HepG2 (cell line): Measurements from ENCODE around the gene SPRR3. TPM values are rescaled to one million over a fixed set of nuclear protein-coding genes. Genes with fewer than 3 reads are reported as not detected.

Experiments
- ATAC-seq: fragments of 200-7000 bp; cut with Tn5 transposase; 3 replicates; pipeline ENCODE4 v1.9.1; 2020; ENCODE audit warnings: mild to moderate bottlenecking, moderate library complexity
- BruUV-seq: library from RNA; stranded (reverse); fragments of 400-500 nt; replicated peaks from 2 replicates; lab custom pipeline; 2021; lab: Mats Ljungman, UMichigan
- CTCF ChIA-PET: fragments of 300-600 bp; formaldehyde crosslinking; extraction: SDS; loops from one replicate; lab custom pipeline; 2021; ENCODE audit warnings: low total read pairs, inconsistent platforms, low intra/inter-chr PET ratio; lab: Yijun Ruan, JAX
- POLR2A ChIA-PET: fragments of 350-600 bp; sonication (Branson Sonifier 250); formaldehyde crosslinking; loops from one replicate; lab custom pipeline; 2020; ENCODE audit warnings: antibody characterized with exemption, inconsistent platforms; lab: Yijun Ruan, JAX
- DNase-seq: peaks from one replicate; pipeline ENCODE4 v3.0.0-alpha.2; 2015; ENCODE audit warnings: low spot score
- FAIRE-seq: peaks from 3 replicates; lab custom pipeline; 2011; peaks lifted over from hg19 to GRCh38; lab: Jason Lieb, UNC
- H2AFZ ChIP-seq: one replicate; pipeline ENCODE4 v1.6.1; 2011; ENCODE audit warnings: low read length, inconsistent platforms
- H3K27ac ChIP-seq: fragments of 300-600 bp; 3 replicates; pipeline ENCODE4 v1.8.0; 2011; ENCODE audit warnings: mixed run types, mild to moderate bottlenecking, mixed read lengths, low read length, inconsistent platforms; ENCODE audit not compliant: insufficient read depth; ENCODE audit errors: extremely low read length
- H3K27me3 ChIP-seq, 2 experiments: fragments of 200-600 bp in 1 of 2; 2 replicates in 1 of 2; 3 replicates in 1 of 2; pipeline versions ENCODE4 v1.6.0 to v1.8.0; 2011; ENCODE audit warnings: low read length in 2 of 2, mild to moderate bottlenecking in 2 of 2, moderate library complexity in 2 of 2, inconsistent platforms in 1 of 2; ENCODE audit not compliant: insufficient read depth in 2 of 2, control insufficient read depth in 1 of 2
- H3K36me3 ChIP-seq, 2 experiments: fragments of 200-600 bp in 1 of 2; replicated peaks in 1 of 2; 2 replicates in 1 of 2; 3 replicates in 1 of 2; pipeline versions ENCODE4 v1.5.1 to v1.8.0; 2011; ENCODE audit warnings: low read length in 2 of 2, inconsistent platforms in 1 of 2; ENCODE audit not compliant: insufficient read depth in 2 of 2, control insufficient read depth in 1 of 2
- H3K4me1 ChIP-seq: 2 replicates; pipeline ENCODE4 v1.5.1; 2012; ENCODE audit warnings: low read length, inconsistent platforms; ENCODE audit not compliant: insufficient read depth
- H3K4me2 ChIP-seq: 2 replicates; pipeline ENCODE4 v1.6.0; 2011; ENCODE audit warnings: low read depth, low read length, inconsistent platforms
- H3K4me3 ChIP-seq, 3 experiments: fragments of 200-600 bp in 1 of 3; sonication (generic), shearing (Covaris generic) in 1 of 3; replicated peaks in 1 of 3; 2 replicates each; pipeline ENCODE4 v1.5.1; 2011 to 2016; ENCODE audit warnings: low read length in 3 of 3, inconsistent platforms in 2 of 3, low read depth in 2 of 3, mild to moderate bottlenecking in 2 of 3, control low read depth in 1 of 3, mixed read lengths in 1 of 3; ENCODE audit not compliant: insufficient read depth in 1 of 3
- H3K79me2 ChIP-seq: one replicate; pipeline ENCODE4 v1.6.1; 2011; ENCODE audit warnings: low read length, inconsistent platforms; ENCODE audit not compliant: insufficient read depth
- H3K9ac ChIP-seq: 2 replicates; pipeline ENCODE4 v1.6.0; 2011; ENCODE audit warnings: mild to moderate bottlenecking, low read depth, low read length, inconsistent platforms; ENCODE audit not compliant: insufficient read depth
- H3K9me3 ChIP-seq: 2 replicates; pipeline ENCODE4 v1.5.1; 2012; ENCODE audit warnings: mild to moderate bottlenecking, low read length
- H4K20me1 ChIP-seq: 2 replicates; pipeline ENCODE4 v1.6.0; 2011; ENCODE audit warnings: inconsistent platforms, mild to moderate bottlenecking, low read length, moderate library complexity; ENCODE audit not compliant: insufficient read depth
- ARID2 ChIP-seq: sonication (generic); formaldehyde crosslinking; IDR thresholded peaks from 2 replicates; pipeline ENCODE4 v1.8.1; 2022; ENCODE audit warnings: mild to moderate bottlenecking, missing genetic modification reagents, borderline replicate concordance
- ERF ChIP-seq: IDR thresholded peaks from 2 replicates; pipeline ENCODE4 v1.6.1; 2018; ENCODE audit warnings: missing biosample characterization, missing genetic modification reagents
- HCFC1 ChIP-seq: fragments of 150-350 bp; IDR thresholded peaks from 2 replicates; pipeline ENCODE4 v1.6.1; 2014; ENCODE audit warnings: low read depth, low read length
- MBNL3 ChIP-seq: fragments of 250-450 bp; sonication (Bioruptor Pico); conservative IDR thresholded peaks from 2 replicates; pipeline ENCODE4 v1.8.0; 2022; ENCODE audit warnings: mild to moderate bottlenecking, inconsistent platforms
- MNT ChIP-seq: fragments of 450-650 bp; IDR thresholded peaks from 2 replicates; pipeline ENCODE4 v1.6.1; 2016
- POLR2G ChIP-seq: fragments of 200-400 bp; formaldehyde crosslinking; IDR thresholded peaks from 2 replicates; pipeline ENCODE4 v1.6.1; 2018; ENCODE audit warnings: mild to moderate bottlenecking, low read depth, low read length, moderate library complexity
- SNAPC4 ChIP-seq: sonication (generic); formaldehyde crosslinking; IDR thresholded peaks from 2 replicates; pipeline ENCODE4 v1.4.0; 2020; ENCODE audit warnings: mild to moderate bottlenecking, missing genetic modification reagents
- SOX13 ChIP-seq, 3 experiments: fragments of 450-650 bp in 1 of 3; sonication (generic) in 1 of 3; formaldehyde crosslinking in 1 of 3; IDR thresholded peaks in 2 of 3; conservative IDR thresholded peaks in 1 of 3; 2 replicates each; pipeline versions ENCODE4 v1.5.0 to v1.6.1; 2016 to 2020; ENCODE audit warnings: antibody characterized with exemption in 1 of 3, mild to moderate bottlenecking in 1 of 3, missing compliant biosample characterization in 1 of 3, missing genetic modification reagents in 1 of 3, moderate library complexity in 1 of 3
- ZBTB10 ChIP-seq: sonication (generic); formaldehyde crosslinking; IDR thresholded peaks from 2 replicates; pipeline ENCODE4 v1.4.0; 2020; ENCODE audit warnings: missing genetic modification reagents, borderline replicate concordance
- ZNF263 ChIP-seq: sonication (generic); formaldehyde crosslinking; IDR thresholded peaks from 2 replicates; pipeline ENCODE4 v1.4.0; 2020; ENCODE audit warnings: missing genetic modification reagents
- ZNF576 ChIP-seq: sonication (generic); formaldehyde crosslinking; IDR thresholded peaks from 2 replicates; pipeline ENCODE4 v1.4.0; 2020; ENCODE audit warnings: mild to moderate bottlenecking, missing genetic modification reagents
- in situ Hi-C: cut with HindIII; loops from 2 replicates; pipeline ENCODE4 v1.10.0; 2017; ENCODE audit warnings: low pct_unique_long_range_greater_than_20kb; ENCODE audit not compliant: extremely low pct_ligation_motif_present
- intact Hi-C: fragments of 100-400 bp; cut with micrococcal nuclease; formaldehyde crosslinking; loops from one replicate; pipeline ENCODE4 v1.10.0; 2022; ENCODE audit not compliant: unreplicated experiment
- polyA plus RNA-seq, 8 experiments: library from polyadenylated mRNA; depleted of rRNA in 3 of 8; stranded (reverse) in 7 of 8; unstranded in 1 of 8; fragments of >200 nt; fragmentation: Illumina TruSeq in 4 of 8; extraction: Trizol in 4 of 8; gene quantifications; 2 replicates each; pipeline versions ENCODE4 v1.2.1 to v1.2.3, GENCODE V29; 2011 to 2016; ENCODE audit warnings: low read depth in 4 of 8, missing spikeins in 1 of 8, mixed read lengths in 1 of 8; ENCODE audit not compliant: insufficient read depth in 1 of 8
- total RNA-seq, 5 experiments: library from RNA; depleted of rRNA; stranded (reverse); fragments of >200 nt; fragmentation: Illumina TruSeq; extraction: Trizol; gene quantifications; 2 replicates each; pipeline ENCODE4 v1.2.3, GENCODE V29; 2016; ENCODE audit warnings: low read depth in 1 of 5
- TF ChIP-seq, protein P1 (sequence below): sonication (generic); formaldehyde crosslinking; IDR thresholded peaks from 2 replicates; pipeline ENCODE4 v1.8.0; 2022; ENCODE audit warnings: missing genetic modification reagents, mild to moderate bottlenecking, inconsistent platforms, borderline replicate concordance

SPRR3 gene
- total and polyA plus RNA-seq, 2 of the 13 experiments (the other 11 are each of a cell fraction or from before 2014, with no cell fraction given), result not detected

DNA sequence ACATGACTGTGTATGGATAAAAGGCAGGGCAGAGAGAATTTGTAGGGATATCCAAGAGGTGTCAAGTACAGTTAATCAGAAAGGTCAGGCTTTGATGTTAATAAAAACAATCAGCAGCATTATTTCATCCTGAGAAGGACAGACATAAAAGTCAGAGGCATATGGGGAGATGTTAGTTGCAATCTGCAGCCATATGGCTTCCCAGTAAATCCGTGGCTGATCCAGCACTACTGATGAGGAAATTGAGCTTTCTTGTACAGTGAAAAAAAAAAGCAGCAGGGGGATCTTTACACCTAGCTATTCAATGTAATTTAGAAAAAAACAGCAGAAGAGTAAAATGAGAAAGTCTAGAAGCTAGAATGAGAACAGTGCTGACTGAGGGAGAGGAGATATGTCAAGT, 27.2 kb downstream of the SPRR3 start (continued):
- TF ChIP-seq ARID2 (no peak), MBNL3 (CRISPR knock-in tag) (no peak), ZBTB10 (CRISPR knock-in tag) (no peak)

GRCh38 chr1:153030895-153031294, 29.3 kb downstream of the SPRR3 start, which contains the start of gene SPRR1B:
TSS of gene SPRR1B (plus strand) at chr1:153031203. CDS start at chr1:153032346, 1,143 bp downstream.
- TF ChIP-seq, protein P1, sequence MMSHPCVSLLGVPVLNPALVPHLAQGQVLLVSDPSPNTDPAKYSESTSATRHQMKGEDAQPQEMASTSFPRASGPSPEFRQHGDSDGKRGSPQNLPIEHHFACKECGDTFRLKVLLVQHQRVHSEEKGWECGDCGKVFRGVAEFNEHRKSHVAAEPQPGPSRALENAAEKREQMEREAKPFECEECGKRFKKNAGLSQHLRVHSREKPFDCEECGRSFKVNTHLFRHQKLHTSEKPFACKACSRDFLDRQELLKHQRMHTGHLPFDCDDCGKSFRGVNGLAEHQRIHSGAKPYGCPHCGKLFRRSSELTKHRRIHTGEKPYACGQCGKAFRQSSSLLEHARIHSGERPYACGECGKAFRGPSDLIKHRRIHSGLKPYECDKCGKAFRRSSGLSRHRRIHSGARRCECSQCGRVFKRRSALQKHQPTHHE (CRISPR knock-in tag), result no peak
- TF ChIP-seq ERF (CRISPR knock-in tag) (no peak), ZNF576 (no peak), SOX13 (IDR thresholded peaks at IDR 0.05) (no peak), SOX13 (CRISPR knock-in tag; conservative IDR thresholded peaks at IDR 0.05 in 1 of 2, IDR thresholded peaks at IDR 0.05 in 1 of 2) (no peak), ZNF263 (CRISPR knock-in tag) (no peak), SNAPC4 (CRISPR knock-in tag) (no peak), HCFC1 (no peak), MNT (no peak), POLR2G (no peak)
- DNase-seq, result no peak
- no peaks in the 10 kb centered on the region for H4K20me1 ChIP-seq
- H3K4me1 ChIP-seq, result no peaks in the 10 kb centered on the region
- in situ Hi-C loops (no loop called here), intact Hi-C loops (no loop called here)
- no peaks in the 10 kb centered on the region for H3K36me3 ChIP-seq
- H3K27ac ChIP-seq, result no peak within 1 kb of the TSS
- no peak within 1 kb of the TSS for H2AFZ ChIP-seq
- no peak within 1 kb of the TSS for H3K4me3 ChIP-seq
- no peak for ATAC-seq
- H3K9ac ChIP-seq, result no peak within 1 kb of the TSS
- no TSS peak for BruUV-seq
- no peaks in the 10 kb centered on the region for H3K27me3 ChIP-seq
- ChIA-PET POLR2A (no interaction called here), CTCF (no interaction called here)
- no peaks in the 10 kb centered on the region for H3K9me3 ChIP-seq
- H3K4me2 ChIP-seq, result no peak within 1 kb of the TSS
- no peak for FAIRE-seq
- no peaks in the 10 kb centered on the region for H3K79me2 ChIP-seq
